Testis (tissue), 3 donors: Measurements from ENCODE around the gene ADAMTS14. TPM values are rescaled to one million over a fixed set of nuclear protein-coding genes. Genes with fewer than 3 reads are reported as not detected.

Source experiments
- DNase-seq: peaks from one replicate; pipeline ENCODE4 v3.0.0-alpha.2; 2019
- H3K27ac ChIP-seq, 2 donors: fragments of 200-600 bp; sonication (generic); one replicate each; pipeline ENCODE4 v1.5.1; 2019
- H3K27me3 ChIP-seq: fragments of 200-600 bp; sonication (generic); one replicate; pipeline ENCODE4 v1.5.1; 2019
- H3K36me3 ChIP-seq: fragments of 200-600 bp; sonication (generic); one replicate; pipeline ENCODE4 v1.5.1; 2017; ENCODE audit warnings: low read depth; ENCODE audit errors: missing control alignments
- H3K4me1 ChIP-seq: fragments of 200-600 bp; sonication (generic); one replicate; pipeline ENCODE4 v1.5.1; 2019
- H3K4me3 ChIP-seq, 2 donors: fragments of 200-600 bp; sonication (generic); one replicate each; pipeline ENCODE4 v1.5.1; 2017 to 2019
- H3K9me3 ChIP-seq: fragments of 200-600 bp; sonication (generic); one replicate; pipeline ENCODE4 v1.5.1; 2017
- CTCF ChIP-seq, 3 experiments: fragments of 450-650 bp in 2 of 3; fragments of 200-600 bp in 1 of 3; sonication (generic) in 1 of 3; IDR thresholded peaks; one replicate each; pipeline ENCODE4 v1.5.1; 2016 to 2019; ENCODE audit warnings: antibody characterized with exemption in 3 of 3, mild to moderate bottlenecking in 2 of 3, moderate library complexity in 1 of 3
- POLR2A ChIP-seq: fragments of 450-650 bp; IDR thresholded peaks from one replicate; pipeline ENCODE4 v1.6.1; 2017; ENCODE audit warnings: antibody characterized with exemption, mild to moderate bottlenecking, moderate library complexity
- WGBS, 2 donors: methylation state at CpG; one replicate each; pipeline ENCODE4 v1.1.5; 2018; 5-methylcytosine and 5-hydroxymethylcytosine counted together
- intact Hi-C: fragments of 100-400 bp; cut with DNase I; formaldehyde crosslinking; loops from one replicate; pipeline ENCODE4 v1.15.1; 2023; ENCODE audit warnings: low total_unique reads
- polyA plus RNA-seq: library from polyadenylated mRNA; stranded (reverse); fragments of 350-450 nt; fragmentation: Illumina TruSeq; extraction: RNeasy Lipid Tissue Mini Kit (QIAGEN cat#74804); gene quantifications from one replicate; pipeline ENCODE4 v1.2.3, GENCODE V29; 2014; ENCODE audit warnings: low read depth, low replicate concordance; ENCODE audit not compliant: insufficient read depth
- total RNA-seq, 2 donors: library from RNA; depleted of rRNA; stranded (reverse); fragments of >200 nt; gene quantifications; one replicate each; pipeline ENCODE4 v1.2.3, GENCODE V29; 2016

The ADAMTS14 gene
- total and polyA plus RNA-seq, 3 donors from 2014 or later, result 0.63 to 0.93 (median 0.90) TPM

DNA sequence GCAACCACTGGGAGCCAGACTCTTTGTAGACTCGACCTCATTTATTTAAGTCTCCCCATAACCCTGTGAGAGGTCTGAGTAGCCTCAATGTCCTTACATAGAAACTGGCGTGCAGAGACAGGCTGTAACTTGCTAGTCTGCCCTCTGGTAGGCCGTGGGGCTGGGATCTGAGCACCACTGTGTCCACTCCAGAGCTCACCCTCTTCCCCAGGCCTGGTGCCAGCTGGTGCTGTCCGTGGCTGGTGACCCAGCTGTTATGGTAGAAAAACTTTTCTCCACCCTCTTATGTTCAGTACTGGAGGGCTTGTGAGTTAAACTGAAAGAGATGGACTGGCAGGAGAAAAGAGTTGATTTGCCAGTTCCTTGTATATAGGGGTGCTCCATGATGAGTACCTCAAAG, 41.9 kb downstream of the ADAMTS14 start:
- DNase-seq, result no peak
- Histone ChIP-seq H3K4me1 (no peaks in the 10 kb centered on the region), H3K4me3 (no peak overlapping the region), H3K9me3 (no peaks in the 10 kb centered on the region), H3K27me3 (no peaks in the 10 kb centered on the region), H3K36me3 (no peaks in the 10 kb centered on the region), H3K27ac (no peak overlapping the region)
- WGBS, 2 donors, result 84 to 87% methylated on average over 4 of the region's 4 CpGs
- no peak for TF ChIP-seq CTCF (IDR thresholded peaks at IDR 0.05)
- no peak for TF ChIP-seq POLR2A
- intact Hi-C loops, result no loop called here

DNA sequence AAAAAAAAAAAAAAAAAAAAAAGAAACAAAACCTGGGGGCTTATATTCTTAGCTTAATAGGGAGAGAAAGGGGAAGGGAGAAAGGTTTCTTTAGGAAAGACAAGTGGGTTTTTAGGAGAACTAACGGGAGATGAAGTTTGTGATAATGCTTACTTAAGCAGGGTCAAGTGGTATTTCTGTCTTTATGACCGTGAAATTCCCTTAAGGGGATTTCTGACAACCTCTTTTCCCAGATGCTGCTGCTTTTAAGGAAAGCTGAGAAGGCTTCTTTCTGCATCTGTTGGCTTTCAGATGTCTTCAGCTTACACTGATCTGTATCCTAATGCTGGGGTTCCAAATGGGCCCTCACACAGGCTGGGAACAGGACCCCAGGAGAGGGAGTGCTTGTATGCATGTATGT, 42.6 kb downstream of the ADAMTS14 start:
- TF ChIP-seq POLR2A (no peak), CTCF (IDR thresholded peaks at IDR 0.05) (no peak)
- Histone ChIP-seq H3K4me1 (no peaks in the 10 kb centered on the region), H3K4me3 (no peak overlapping the region), H3K27me3 (no peaks in the 10 kb centered on the region), H3K9me3 (no peaks in the 10 kb centered on the region), H3K36me3 (no peaks in the 10 kb centered on the region), H3K27ac (no peak overlapping the region)
- whole genome bisulfite sequencing, 2 donors, result 87 to 88% methylated on average over 2 of the region's 2 CpGs
- intact Hi-C loops, result no loop called here
- DNase-seq, result no peak

GRCh38 chr10:70715853-70716795, 43.8 kb downstream of the ADAMTS14 start:
- no peaks in the 10 kb centered on the region for H3K4me1 ChIP-seq
- H3K36me3 ChIP-seq, result no peaks in the 10 kb centered on the region
- WGBS, 2 donors, result 77 to 82% methylated on average over 12 to 16 of the region's 16 CpGs
- TF ChIP-seq CTCF (IDR thresholded peaks at IDR 0.05) (no peak), POLR2A (no peak)
- no peak for DNase-seq
- no peaks in the 10 kb centered on the region for H3K27me3 ChIP-seq
- H3K4me3 ChIP-seq, result no peak overlapping the region
- H3K27ac ChIP-seq, result no peak overlapping the region
- intact Hi-C loops, result no loop called here
- H3K9me3 ChIP-seq, result no peaks in the 10 kb centered on the region

GRCh38 chr10:70722820-70723424, 50.6 kb downstream of the ADAMTS14 start:
- no peaks in the 10 kb centered on the region for H3K36me3 ChIP-seq
- TF ChIP-seq CTCF (IDR thresholded peaks at IDR 0.05), result no peak
- TF ChIP-seq POLR2A, result no peak
- H3K4me1 ChIP-seq, result no peaks in the 10 kb centered on the region
- WGBS, 2 donors, result 94 to 98% methylated on average over 4 of the region's 4 CpGs
- no peak overlapping the region for H3K27ac ChIP-seq
- no peak overlapping the region for H3K4me3 ChIP-seq
- no peak for DNase-seq
- intact Hi-C loops, result no loop called here
- no peaks in the 10 kb centered on the region for H3K27me3 ChIP-seq
- no peaks in the 10 kb centered on the region for H3K9me3 ChIP-seq
